ENCODE data around the gene HMCN2.

HMCN2 gene

DNA sequence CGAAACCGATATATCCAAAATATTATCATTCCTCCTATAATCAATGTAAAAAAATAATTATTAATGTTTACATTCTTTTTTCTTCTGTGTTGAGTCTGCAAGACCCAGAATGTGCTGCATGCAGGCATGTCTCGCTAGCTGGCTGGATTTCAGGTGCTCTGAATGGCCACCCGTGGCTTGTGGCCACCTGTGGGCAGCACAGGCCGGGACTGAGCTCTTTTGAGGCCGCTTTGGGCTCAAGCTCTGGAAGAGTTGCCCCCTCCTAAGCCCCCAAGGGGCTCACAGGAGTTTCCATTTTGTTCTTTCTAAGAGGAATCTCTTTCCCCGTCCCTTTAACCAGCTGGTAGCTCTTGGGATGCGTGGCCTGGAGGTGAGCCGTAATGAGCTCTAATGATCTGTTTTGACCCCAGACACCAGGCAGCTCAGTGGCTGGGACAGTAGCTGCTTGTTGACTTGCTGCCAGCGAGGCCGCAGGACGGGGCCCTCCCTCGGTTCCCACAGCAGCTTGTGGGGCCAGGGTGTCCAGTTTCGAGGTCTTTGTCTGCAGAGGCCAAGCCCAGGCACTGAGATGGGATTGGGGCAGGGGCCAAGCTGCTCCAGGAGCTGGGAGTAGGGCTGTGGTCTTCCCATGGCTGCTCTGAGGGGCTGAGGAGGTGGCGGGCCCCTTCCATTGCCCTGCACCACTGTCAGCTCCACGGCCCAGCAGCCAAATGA lies 200.0 kb downstream of the HMCN2 start:
- no peak overlapping the region for H3K9ac ChIP-seq
- H3K36me3 ChIP-seq: peaks cover 28% of the 10 kb centered on the region; the same call in 1 of the 2 replicates
- no peak overlapping the region for H3K4me3 ChIP-seq
- H3K27me3 ChIP-seq: no peaks in the 10 kb centered on the region
- H3K4me2 ChIP-seq: no peak overlapping the region
- H3K27ac ChIP-seq: no peak overlapping the region
- H3K9me3 ChIP-seq: no peaks in the 10 kb centered on the region
- H4K20me1 ChIP-seq: peaks cover 71% of the 10 kb centered on the region; the same call in 1 of the 2 replicates
- H3K4me1 ChIP-seq: no peaks in the 10 kb centered on the region
- TF ChIP-seq Cebpa-rat (IDR thresholded peaks at IDR 0.05): no peak

GRCh38 chr9:130466537-130467217 lies 201.1 kb downstream of the HMCN2 start:
- Histone ChIP-seq H3K4me2 (no peak overlapping the region), H3K4me3 (no peak overlapping the region), H3K9me3 (no peaks in the 10 kb centered on the region), H4K20me1 (peaks cover 72% of the 10 kb centered on the region; the same call in 1 of the 2 replicates), H3K4me1 (no peaks in the 10 kb centered on the region; the same call in 1 of the 2 replicates), H3K9ac (no peak overlapping the region), H3K27me3 (no peaks in the 10 kb centered on the region), H3K36me3 (peaks cover 36% of the 10 kb centered on the region; the same call in 1 of the 2 replicates), H3K27ac (no peak overlapping the region)
- no peak for TF ChIP-seq Cebpa-rat (IDR thresholded peaks at IDR 0.05)

GRCh38 chr9:130467316-130467715 lies 201.8 kb downstream of the HMCN2 start:
- H3K27me3 ChIP-seq: no peaks in the 10 kb centered on the region
- no peak overlapping the region for H3K27ac ChIP-seq
- H3K9ac ChIP-seq: no peak overlapping the region
- H4K20me1 ChIP-seq: peaks cover 72% of the 10 kb centered on the region; the same call in 1 of the 2 replicates
- peaks cover 6% of the 10 kb centered on the region for H3K4me1 ChIP-seq
- H3K9me3 ChIP-seq: no peaks in the 10 kb centered on the region
- no peak overlapping the region for H3K4me3 ChIP-seq
- no peak for TF ChIP-seq Cebpa-rat (IDR thresholded peaks at IDR 0.05)
- H3K4me2 ChIP-seq: no peak overlapping the region
- H3K36me3 ChIP-seq: peaks cover 36% of the 10 kb centered on the region; the same call in 1 of the 2 replicates

GRCh38 chr9:130468566-130468965 lies 203.0 kb downstream of the HMCN2 start:
- Histone ChIP-seq H3K27me3 (no peaks in the 10 kb centered on the region), H3K27ac (no peak overlapping the region), H3K4me1 (peaks cover 12% of the 10 kb centered on the region), H3K4me2 (no peak overlapping the region), H3K9me3 (no peaks in the 10 kb centered on the region), H3K9ac (no peak overlapping the region), H3K36me3 (peaks cover 36% of the 10 kb centered on the region; the same call in 1 of the 2 replicates), H4K20me1 (peaks cover 73% of the 10 kb centered on the region; the same call in 1 of the 2 replicates), H3K4me3 (no peak overlapping the region)
- TF ChIP-seq Cebpa-rat (IDR thresholded peaks at IDR 0.05): no peak

DNA sequence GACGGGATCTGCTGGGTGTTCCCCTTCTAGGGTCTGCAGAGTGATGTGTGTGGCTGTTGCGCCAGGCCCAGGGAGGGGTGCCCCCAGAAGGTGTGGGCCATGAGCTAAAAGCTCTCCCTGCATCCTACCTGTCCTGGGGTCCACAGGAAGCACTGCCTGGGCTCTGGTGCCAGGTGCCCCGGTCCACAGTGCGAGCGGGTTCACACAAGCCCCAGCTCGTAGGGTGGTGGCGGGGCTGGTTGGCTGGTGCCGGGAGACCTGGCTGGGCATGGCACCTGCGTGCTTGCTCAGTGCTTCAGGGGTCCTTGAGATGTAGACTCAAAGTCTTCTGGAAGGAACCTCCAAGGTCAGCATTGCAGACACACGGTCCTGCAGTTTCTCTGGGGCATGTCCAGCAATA lies 204.7 kb downstream of the HMCN2 start:
- H3K4me1 ChIP-seq: peaks cover 12% of the 10 kb centered on the region
- no peaks in the 10 kb centered on the region for H3K9me3 ChIP-seq
- peaks cover 25% of the 10 kb centered on the region; the same call in 1 of the 2 replicates for H3K36me3 ChIP-seq
- H3K27ac ChIP-seq: no peak overlapping the region
- no peak overlapping the region for H3K9ac ChIP-seq
- peaks cover 72% of the 10 kb centered on the region; the same call in 1 of the 2 replicates for H4K20me1 ChIP-seq
- no peak overlapping the region for H3K4me3 ChIP-seq
- no peaks in the 10 kb centered on the region for H3K27me3 ChIP-seq
- no peak overlapping the region for H3K4me2 ChIP-seq
- no peak for TF ChIP-seq Cebpa-rat (IDR thresholded peaks at IDR 0.05)

- TF ChIP-seq Cebpa-rat (IDR thresholded peaks at IDR 0.05): no peak
- no peaks in the 10 kb centered on the region for H3K27me3 ChIP-seq
- peaks cover 12% of the 10 kb centered on the region for H3K4me1 ChIP-seq
- no peaks in the 10 kb centered on the region for H3K9me3 ChIP-seq
- peaks cover 65% of the 10 kb centered on the region; the same call in 1 of the 2 replicates for H4K20me1 ChIP-seq
- no peak overlapping the region for H3K4me2 ChIP-seq
- H3K4me3 ChIP-seq: no peak overlapping the region
- H3K36me3 ChIP-seq: peaks cover 19% of the 10 kb centered on the region; the same call in 1 of the 2 replicates
- no peak overlapping the region for H3K9ac ChIP-seq
- H3K27ac ChIP-seq: no peak overlapping the region
Measured at GRCh38 chr9:130470950-130471349, 205.4 kb downstream of the HMCN2 start.

DNA sequence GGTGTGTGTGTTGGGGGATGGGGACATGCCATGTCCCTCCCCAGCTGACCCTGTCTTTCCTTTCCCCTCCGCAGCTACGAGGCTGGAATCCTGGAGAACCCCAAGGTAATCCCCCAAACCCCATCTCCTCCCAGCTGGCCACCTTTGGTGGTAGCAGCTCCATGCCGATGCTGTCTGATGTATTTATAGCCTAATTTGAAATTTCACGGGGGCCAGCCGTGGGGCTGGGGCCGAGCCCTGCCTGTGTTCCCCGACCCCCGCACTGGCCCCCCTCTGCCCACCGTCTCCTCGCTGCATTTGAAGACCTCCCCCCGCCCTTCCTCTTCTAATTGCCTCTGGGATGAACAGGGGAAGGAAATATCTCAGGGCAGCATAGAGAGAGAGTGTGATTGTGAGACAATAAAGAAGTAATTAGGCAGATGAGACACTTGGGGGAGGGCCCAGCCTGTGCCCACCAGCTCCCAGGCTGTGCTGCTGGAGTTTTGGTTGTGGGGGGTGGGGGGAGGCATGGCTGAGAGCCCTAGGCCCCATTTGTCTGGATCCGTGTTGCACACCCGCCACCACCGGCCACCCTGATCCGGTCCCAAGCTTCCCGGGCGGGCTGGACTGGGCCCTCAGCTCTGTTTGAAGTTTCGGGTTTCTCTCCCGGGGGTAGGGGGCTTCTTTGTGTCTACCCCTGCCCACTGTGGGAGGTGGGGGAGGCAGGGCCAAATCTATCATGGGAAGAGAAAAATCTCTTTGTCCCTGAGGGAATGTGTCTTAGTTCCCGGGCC lies 206.0 kb downstream of the HMCN2 start:
- Histone ChIP-seq H3K27ac (no peak overlapping the region), H3K4me3 (no peak overlapping the region), H3K9ac (no peak overlapping the region), H4K20me1 (peaks cover 58% of the 10 kb centered on the region; the same call in 1 of the 2 replicates), H3K27me3 (no peaks in the 10 kb centered on the region), H3K9me3 (no peaks in the 10 kb centered on the region), H3K4me1 (peaks cover 12% of the 10 kb centered on the region), H3K4me2 (0 out of 2 replicates have a peak overlapping the region, but pooled peaks have one; percentile 14), H3K36me3 (peaks cover 13% of the 10 kb centered on the region; the same call in 1 of the 2 replicates)
- TF ChIP-seq Cebpa-rat (IDR thresholded peaks at IDR 0.05): no peak

GRCh38 chr9:130472184-130472705 lies 206.7 kb downstream of the HMCN2 start:
- Histone ChIP-seq H3K27ac (no peak overlapping the region), H3K4me2 (0 out of 2 replicates have a peak overlapping the region, but pooled peaks have one; percentile 14), H4K20me1 (peaks cover 57% of the 10 kb centered on the region; the same call in 1 of the 2 replicates), H3K9me3 (no peaks in the 10 kb centered on the region), H3K9ac (no peak overlapping the region), H3K27me3 (no peaks in the 10 kb centered on the region), H3K36me3 (peaks cover 15% of the 10 kb centered on the region; the same call in 1 of the 2 replicates), H3K4me3 (no peak overlapping the region), H3K4me1 (peaks cover 12% of the 10 kb centered on the region)
- TF ChIP-seq Cebpa-rat (IDR thresholded peaks at IDR 0.05): no peak

DNA sequence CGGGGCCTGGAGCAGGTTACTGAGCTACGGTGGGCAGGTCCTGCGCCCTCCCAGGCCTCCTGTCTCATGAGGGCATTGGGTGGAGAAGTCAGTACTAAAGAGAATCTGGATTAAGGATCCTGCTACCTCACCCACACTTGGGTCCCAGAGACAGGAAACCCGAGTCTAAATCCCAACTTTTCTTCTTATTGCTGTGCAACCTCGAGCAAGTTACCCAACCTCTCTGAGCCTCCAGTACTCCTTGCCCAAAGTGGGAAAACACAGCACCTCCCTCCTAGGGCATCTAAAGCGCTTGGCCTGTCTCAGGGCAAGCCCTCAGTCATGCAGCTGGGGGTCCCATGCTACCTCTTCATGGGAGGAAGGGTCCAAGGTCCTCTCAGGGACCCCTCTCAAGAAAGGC lies 207.4 kb downstream of the HMCN2 start:
- H3K9me3 ChIP-seq: no peaks in the 10 kb centered on the region
- H3K36me3 ChIP-seq: peaks cover 22% of the 10 kb centered on the region; the same call in 1 of the 2 replicates
- no peak for TF ChIP-seq Cebpa-rat (IDR thresholded peaks at IDR 0.05)
- no peak overlapping the region for H3K27ac ChIP-seq
- no peak overlapping the region for H3K9ac ChIP-seq
- H3K4me1 ChIP-seq: peaks cover 12% of the 10 kb centered on the region
- peaks cover 57% of the 10 kb centered on the region; the same call in 1 of the 2 replicates for H4K20me1 ChIP-seq
- H3K4me3 ChIP-seq: no peak overlapping the region
- no peak overlapping the region for H3K4me2 ChIP-seq
- H3K27me3 ChIP-seq: no peaks in the 10 kb centered on the region

All from BLaER1 (cell line).